Left ventricle myocardium superior (tissue), 1 donor: ENCODE data around the gene LIME1. TPM values are rescaled to one million over a fixed set of nuclear protein-coding genes. Genes with fewer than 3 reads are reported as not detected.
A peak's percentile ranks its signal among the peaks of the same experiment; 100 is the strongest.

Experiments
- ATAC-seq: fragments of 200-7000 bp; cut with Tn5 transposase; one replicate; pipeline ENCODE4 v1.9.1; 2020; ENCODE audit warnings: mild to moderate bottlenecking, moderate library complexity
- DNase-seq: peaks from one replicate; pipeline ENCODE4 v3.0.0-alpha.2; 2020
- intact Hi-C: fragments of 100-400 bp; cut with micrococcal nuclease; formaldehyde crosslinking; loops from one replicate; pipeline ENCODE4 v1.11.0; 2022
- total RNA-seq: library from RNA; stranded (reverse); fragmentation: NEBNext Ultra II Directional; extraction: Animal tissue kit (Norgen Biotek cat#: 25700); gene quantifications from one replicate; pipeline ENCODE4 v1.2.1, GENCODE V29; 2021
- donor health status: DM: no; HTN: yes; CAD: no; lungs with severe emphysema.

The LIME1 gene
- total RNA-seq, 1 donor from 2014 or later, result 2.7 TPM

GRCh38 chr20:63782051-63782471 lies 45.6 kb downstream of the LIME1 start:
- DNase-seq (no peak), ATAC-seq (no peak)
- intact Hi-C loops, result loop anchor here (10.0 kb wide), 1 partner anchor 83 kb away; the partner anchor contains the start of genes ABHD16B and TPD52L2

GRCh38 chr20:63782521-63782971 lies 46.1 kb downstream of the LIME1 start:
- no peak for DNase-seq
- intact Hi-C loops, result loop anchor here (10.0 kb wide), 1 partner anchor 82 kb away; the partner anchor contains the start of genes ABHD16B and TPD52L2
- ATAC-seq, result no peak

- DNase-seq, result no peak
- intact Hi-C loops, result loop anchor here (10.0 kb wide), 1 partner anchor 81 kb away; the partner anchor contains the start of genes ABHD16B and TPD52L2
- ATAC-seq, result no peak
These were observed 47.5 kb downstream of the LIME1 start for GRCh38 chr20:63783970-63784369.

- DNase-seq (no peak), ATAC-seq (no peak)
- intact Hi-C loops, result loop anchor here (10.0 kb wide), 1 partner anchor 79 kb away; the partner anchor contains the start of genes ABHD16B and TPD52L2
These were observed 49.2 kb downstream of the LIME1 start for GRCh38 chr20:63785691-63786131.

- intact Hi-C loops, result loop anchor here (10.0 kb wide), 1 partner anchor 77 kb away; the partner anchor contains the start of genes ABHD16B and TPD52L2
- DNase-seq (peak; percentile 80), ATAC-seq (peak; percentile 92)
These were observed 50.8 kb downstream of the LIME1 start for GRCh38 chr20:63787302-63787701.

GRCh38 chr20:63787749-63788148 lies 51.3 kb downstream of the LIME1 start:
- DNase-seq, result no peak
- peak; percentile 43 for ATAC-seq
- intact Hi-C loops, result loop anchor here (10.0 kb wide), 1 partner anchor 77 kb away; the partner anchor contains the start of genes ABHD16B and TPD52L2

Other genes with a start within 250 kb of the LIME1 start
- 1,346 TPM for gene EEF1A2, start 237.6 kb upstream of the LIME1 start, total RNA-seq
- gene PPDPF, start 215.9 kb upstream of the LIME1 start, total RNA-seq, result 307 TPM
- gene PTK6, start 199.3 kb upstream of the LIME1 start, total RNA-seq, result not detected
- not detected for gene SRMS, start 188.9 kb upstream of the LIME1 start, total RNA-seq
- gene FNDC11, start 182.5 kb upstream of the LIME1 start, total RNA-seq, result 0.15 TPM
- gene HELZ2, start 162.4 kb upstream of the LIME1 start, total RNA-seq, result 13.2 TPM
- gene GMEB2, start 109.6 kb upstream of the LIME1 start, total RNA-seq, result 5.9 TPM
- gene STMN3, start 83.2 kb upstream of the LIME1 start, total RNA-seq, result 5.5 TPM
- gene RTEL1, start 78.4 kb upstream of the LIME1 start, total RNA-seq, result 9.9 TPM
- 0.64 TPM for gene TNFRSF6B, start 40.0 kb upstream of the LIME1 start, total RNA-seq
- 46.5 TPM for gene ARFRP1, start 28.7 kb upstream of the LIME1 start, total RNA-seq
- gene ZGPAT, start 28.6 kb upstream of the LIME1 start, total RNA-seq, result 16.2 TPM
- 104 TPM for gene SLC2A4RG, start 3.1 kb downstream of the LIME1 start, total RNA-seq
- 13.1 TPM for gene ZBTB46, start 94.6 kb downstream of the LIME1 start, total RNA-seq
- gene ABHD16B, start 124.8 kb downstream of the LIME1 start, total RNA-seq, result not detected
- 78.0 TPM for gene TPD52L2, start 128.6 kb downstream of the LIME1 start, total RNA-seq
- 47.3 TPM for gene DNAJC5, start 158.5 kb downstream of the LIME1 start, total RNA-seq
- 59.9 TPM for gene UCKL1, start 219.8 kb downstream of the LIME1 start, total RNA-seq
- 14.0 TPM for gene ZNF512B, start 233.3 kb downstream of the LIME1 start, total RNA-seq
- 6.4 TPM for gene SAMD10, start 243.0 kb downstream of the LIME1 start, total RNA-seq
- gene PRPF6, start 244.5 kb downstream of the LIME1 start, total RNA-seq, result 50.6 TPM